ENCODE data around the gene SULF2. TPM values are rescaled to one million over a fixed set of nuclear protein-coding genes. Genes with fewer than 3 reads are reported as not detected.

SULF2 gene
- total RNA-seq, 2 donors from 2014 or later, result 9.1 to 34.3 TPM

- TF ChIP-seq CTCF (IDR thresholded peaks at IDR 0.05) (no peak), POLR2A (IDR thresholded peaks at IDR 0.05) (no peak)
- no peaks in the 10 kb centered on the region for H3K36me3 ChIP-seq (replicated peaks in 1 of 2; ENCODE audit: insufficient read depth in 1 of 2, low read depth in 2 of 2)
- no peak overlapping the region for H3K4me3 ChIP-seq
- ATAC-seq, result no peak
- intact Hi-C loops (cut with DNase I), result no loop called here
- DNase-seq, result no peak
- whole genome bisulfite sequencing, 2 donors, result 65 to 67% methylated on average over 5 of the region's 5 CpGs
- no peaks in the 10 kb centered on the region for H3K9me3 ChIP-seq
- no peak overlapping the region for H3K27ac ChIP-seq
- no peaks in the 10 kb centered on the region for H3K27me3 ChIP-seq
- peaks cover 4% of the 10 kb centered on the region for H3K4me1 ChIP-seq
These were observed 9.4 kb downstream of the SULF2 start for GRCh38 chr20:47775841-47776240.

DNA sequence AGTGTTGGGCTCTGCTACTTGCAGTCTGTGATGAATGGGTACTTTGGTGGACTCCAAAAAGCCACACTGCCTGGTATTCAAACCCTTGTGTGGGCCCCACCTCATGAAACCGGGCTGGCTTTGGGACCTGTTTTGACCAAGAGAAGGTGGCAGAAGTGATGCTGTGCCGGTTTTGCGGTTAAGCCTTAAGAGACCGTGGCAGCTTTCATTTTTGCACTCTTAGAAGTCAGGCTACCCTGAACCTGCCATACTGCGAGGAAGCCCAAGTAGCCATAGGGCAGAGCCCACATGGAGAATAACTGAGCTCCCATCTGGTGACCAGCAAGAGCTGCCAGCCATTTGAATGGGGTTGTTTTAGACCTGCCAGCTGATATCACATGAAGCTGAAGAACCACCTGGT, 10.2 kb downstream of the SULF2 start:
- Histone ChIP-seq H3K27ac (peak overlapping the region in 2 of 4 donors; percentile 68 to 86), H3K4me3 (no peak overlapping the region), H3K9me3 (no peaks in the 10 kb centered on the region), H3K27me3 (no peaks in the 10 kb centered on the region), H3K36me3 (replicated peaks in 1 of 2; ENCODE audit: insufficient read depth in 1 of 2, low read depth in 2 of 2) (no peaks in the 10 kb centered on the region), H3K4me1 (peaks cover 4% of the 10 kb centered on the region)
- TF ChIP-seq POLR2A (IDR thresholded peaks at IDR 0.05) (no peak), CTCF (IDR thresholded peaks at IDR 0.05) (no peak)
- WGBS, 2 donors, result 88 to 94% methylated on average over 5 of the region's 5 CpGs
- intact Hi-C loops (cut with DNase I), result no loop called here
- DNase-seq (no peak), ATAC-seq (no peak)

DNA sequence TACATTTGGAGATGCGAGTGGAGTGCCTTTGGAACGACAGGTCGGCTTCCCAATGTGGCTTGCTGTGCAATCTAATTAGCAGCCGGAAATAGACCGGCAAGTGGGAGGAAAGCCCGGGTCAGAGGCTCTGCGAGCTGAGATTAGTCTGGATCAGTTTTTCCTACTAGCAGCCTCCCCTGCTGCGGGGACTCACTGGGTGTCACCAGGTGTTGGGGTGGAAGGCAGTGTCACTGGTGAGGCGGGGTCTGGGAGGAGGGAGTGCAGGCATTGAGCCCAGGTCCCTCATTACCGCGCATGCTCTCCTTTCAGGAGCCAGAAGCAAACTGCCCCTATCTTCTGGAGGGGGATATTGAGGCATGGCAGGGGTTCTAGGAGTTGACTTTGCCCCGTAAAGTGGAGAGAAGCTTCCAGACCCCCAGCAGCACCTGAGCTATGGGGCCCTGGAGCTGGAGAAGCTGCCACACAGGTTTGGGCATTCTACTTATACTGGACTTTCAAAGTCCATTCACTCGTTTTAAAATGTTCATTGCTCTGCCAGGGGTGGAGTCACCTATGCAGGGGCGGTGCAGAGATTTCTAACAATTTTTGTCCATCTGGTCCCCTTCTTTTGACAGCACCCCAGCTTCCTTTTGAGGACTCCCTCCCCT, 11.0 kb downstream of the SULF2 start:
- Histone ChIP-seq H3K4me1 (peaks cover 4% of the 10 kb centered on the region), H3K36me3 (replicated peaks in 1 of 2; ENCODE audit: insufficient read depth in 1 of 2, low read depth in 2 of 2) (no peaks in the 10 kb centered on the region), H3K9me3 (no peaks in the 10 kb centered on the region), H3K27me3 (no peaks in the 10 kb centered on the region), H3K27ac (peak overlapping the region; percentile 47 to 86 (median 72)), H3K4me3 (no peak overlapping the region)
- intact Hi-C loops (cut with DNase I), result no loop called here
- 23 to 26% methylated on average over 13 to 14 of the region's 14 CpGs for WGBS, 2 donors
- DNase-seq (peak; percentile 28 to 62 (median 48)), ATAC-seq (peak; percentile 71)
- TF ChIP-seq POLR2A (IDR thresholded peaks at IDR 0.05) (peak in 2 of 3 donors; percentile 29 to 39), CTCF (IDR thresholded peaks at IDR 0.05) (no peak)

GRCh38 chr20:47773371-47773786, 11.9 kb downstream of the SULF2 start:
- WGBS, 2 donors, result 50 to 58% methylated on average over 8 of the region's 8 CpGs
- ATAC-seq (peak; percentile 69), DNase-seq (peak in 3 of 4 donors; percentile 25 to 53 (median 29))
- H3K4me3 ChIP-seq, result no peak overlapping the region
- intact Hi-C loops (cut with DNase I), result no loop called here
- no peaks in the 10 kb centered on the region for H3K27me3 ChIP-seq
- peaks cover 9% of the 10 kb centered on the region for H3K4me1 ChIP-seq
- no peaks in the 10 kb centered on the region for H3K36me3 ChIP-seq (replicated peaks in 1 of 2; ENCODE audit: insufficient read depth in 1 of 2, low read depth in 2 of 2)
- TF ChIP-seq POLR2A (IDR thresholded peaks at IDR 0.05) (no peak), CTCF (IDR thresholded peaks at IDR 0.05) (no peak)
- no peaks in the 10 kb centered on the region for H3K9me3 ChIP-seq
- H3K27ac ChIP-seq, result peak overlapping the region in 3 of 4 donors; percentile 68 to 86 (median 77)

GRCh38 chr20:47770935-47771334, 14.3 kb downstream of the SULF2 start:
- Histone ChIP-seq H3K4me3 (no peak overlapping the region), H3K9me3 (no peaks in the 10 kb centered on the region), H3K27ac (no peak overlapping the region), H3K36me3 (replicated peaks in 1 of 2; ENCODE audit: insufficient read depth in 1 of 2, low read depth in 2 of 2) (no peaks in the 10 kb centered on the region), H3K27me3 (no peaks in the 10 kb centered on the region), H3K4me1 (peaks cover 12% of the 10 kb centered on the region)
- TF ChIP-seq CTCF (IDR thresholded peaks at IDR 0.05) (no peak), POLR2A (IDR thresholded peaks at IDR 0.05) (no peak)
- intact Hi-C loops (cut with DNase I), result no loop called here
- WGBS, 2 donors, result 67 to 68% methylated on average over 7 to 12 of the region's 12 CpGs
- ATAC-seq (no peak), DNase-seq (peak in 1 of 4 donors; percentile 27)

All from body of pancreas (tissue), 4 donors.